ENCODE results near the gene EEF1AKMT2.

DNA sequence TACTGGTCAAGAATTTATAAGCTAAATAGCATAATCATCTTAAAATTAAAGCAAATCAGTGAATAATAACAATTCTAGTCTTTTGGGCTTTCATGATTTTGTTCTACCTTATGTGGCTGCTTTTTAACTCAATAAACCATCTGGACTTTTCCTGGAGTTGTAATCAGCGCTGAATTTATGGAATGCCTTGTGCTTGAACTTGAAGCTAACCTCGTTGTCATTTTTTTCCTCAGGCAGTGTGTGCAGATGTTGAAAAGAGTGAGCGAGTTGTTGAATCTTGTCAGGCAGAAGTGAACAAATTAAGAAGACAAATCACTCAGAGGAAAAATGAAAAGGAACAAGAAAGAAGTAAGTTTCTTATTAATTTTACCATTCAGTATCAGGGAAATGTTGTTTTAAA lies 39.4 kb upstream of the EEF1AKMT2 start:
- no peak for TF ChIP-seq CTCF (IDR thresholded peaks at IDR 0.05)
- no peak for TF ChIP-seq EZH2 (IDR thresholded peaks at IDR 0.05)
- TF ChIP-seq EZH2phosphoT487 (IDR thresholded peaks at IDR 0.05), result no peak

Data from neural progenitor cell (in vitro differentiated cells).